H9 (cell line): Measurements from ENCODE around the gene OSBPL2. TPM values are rescaled to one million over a fixed set of nuclear protein-coding genes. Genes with fewer than 3 reads are reported as not detected.

Experiments
- DNase-seq: peaks from one replicate; pipeline ENCODE4 v3.0.0-alpha.2; 2017
- H2AFZ ChIP-seq: one replicate; pipeline ENCODE4 v1.6.1; 2013; ENCODE audit warnings: mild to moderate bottlenecking, low read length, control low read depth, moderate library complexity
- H2AK5ac ChIP-seq: 2 replicates; pipeline ENCODE4 v1.6.1; 2013; ENCODE audit warnings: low read length, control low read depth, mixed read lengths; ENCODE audit not compliant: insufficient read length
- H2BK120ac ChIP-seq: one replicate; pipeline ENCODE4 v1.6.1; 2013; ENCODE audit warnings: low read depth, mild to moderate bottlenecking, low read length, control low read depth, inconsistent platforms; ENCODE audit not compliant: poor library complexity, severe bottlenecking
- H2BK12ac ChIP-seq: 2 replicates; pipeline ENCODE4 v1.6.1; 2013; ENCODE audit warnings: low read length, control low read depth, mixed read lengths, low read depth; ENCODE audit not compliant: insufficient read length
- H2BK15ac ChIP-seq: 2 replicates; pipeline ENCODE4 v1.6.1; 2013; ENCODE audit warnings: low read depth, low read length, control low read depth
- H2BK20ac ChIP-seq: one replicate; pipeline ENCODE4 v1.6.1; 2013; ENCODE audit warnings: low read depth, mild to moderate bottlenecking, low read length, control low read depth, inconsistent platforms; ENCODE audit not compliant: poor library complexity, severe bottlenecking
- H2BK5ac ChIP-seq: 2 replicates; pipeline ENCODE4 v1.6.1; 2013; ENCODE audit warnings: low read length, control low read depth, mixed read lengths; ENCODE audit not compliant: insufficient read length
- H3K14ac ChIP-seq: 2 replicates; pipeline ENCODE4 v1.6.1; 2013; ENCODE audit warnings: low read length, control low read depth; ENCODE audit not compliant: insufficient read depth
- H3K18ac ChIP-seq: 2 replicates; pipeline ENCODE4 v1.6.1; 2013; ENCODE audit warnings: low read depth, mild to moderate bottlenecking, mixed read lengths, low read length, control low read depth; ENCODE audit not compliant: insufficient read length
- H3K23ac ChIP-seq: 2 replicates; pipeline ENCODE4 v1.6.1; 2013; ENCODE audit warnings: low read length, control low read depth, mixed read lengths, low read depth; ENCODE audit not compliant: insufficient read length
- H3K23me2 ChIP-seq: 2 replicates; pipeline ENCODE4 v1.6.1; 2013; ENCODE audit warnings: low read depth, mild to moderate bottlenecking, mixed read lengths, low read length, control low read depth; ENCODE audit not compliant: insufficient read length, poor library complexity, severe bottlenecking
- H3K27ac ChIP-seq: 2 replicates; pipeline ENCODE4 v1.5.1; 2013; ENCODE audit warnings: low read length, control low read depth, mixed read lengths, low read depth; ENCODE audit not compliant: insufficient read length
- H3K27me3 ChIP-seq: 2 replicates; pipeline ENCODE4 v1.6.1; 2013; ENCODE audit warnings: low read length, control low read depth, inconsistent platforms; ENCODE audit not compliant: insufficient read depth
- H3K4ac ChIP-seq: 2 replicates; pipeline ENCODE4 v1.6.1; 2013; ENCODE audit warnings: low read depth, mild to moderate bottlenecking, control low read depth, inconsistent platforms, low read length, moderate library complexity
- H3K4me1 ChIP-seq: 2 replicates; pipeline ENCODE4 v1.6.1; 2013; ENCODE audit warnings: low read length, control low read depth, inconsistent platforms; ENCODE audit not compliant: insufficient read depth
- H3K4me2 ChIP-seq: 2 replicates; pipeline ENCODE4 v1.6.1; 2013; ENCODE audit warnings: low read length, control low read depth, mixed read lengths; ENCODE audit not compliant: insufficient read length, insufficient read depth
- H3K56ac ChIP-seq: 2 replicates; pipeline ENCODE4 v1.6.1; 2013; ENCODE audit warnings: low read depth, mild to moderate bottlenecking, mixed read lengths, low read length, control low read depth; ENCODE audit not compliant: insufficient read length
- H3K79me1 ChIP-seq: 2 replicates; pipeline ENCODE4 v1.6.1; 2013; ENCODE audit warnings: low read depth, mild to moderate bottlenecking, moderate library complexity, low read length, control low read depth, inconsistent platforms; ENCODE audit not compliant: insufficient read depth, poor library complexity, severe bottlenecking
- H3K79me2 ChIP-seq: 2 replicates; pipeline ENCODE4 v1.6.1; 2013; ENCODE audit warnings: low read length, control low read depth, inconsistent platforms; ENCODE audit not compliant: insufficient read depth
- H3K9ac ChIP-seq: 2 replicates; pipeline ENCODE4 v1.6.1; 2013; ENCODE audit warnings: low read length, control low read depth, mixed read lengths; ENCODE audit not compliant: insufficient read length; ENCODE audit errors: extremely low read depth
- H3K9me3 ChIP-seq: one replicate; pipeline ENCODE4 v1.6.1; 2013; ENCODE audit warnings: low read depth, low read length, inconsistent platforms; ENCODE audit not compliant: control insufficient read depth
- H3T11ph ChIP-seq: one replicate; pipeline ENCODE4 v1.6.1; 2013; ENCODE audit warnings: mild to moderate bottlenecking, low read length, control low read depth, inconsistent platforms
- H4K20me1 ChIP-seq: one replicate; pipeline ENCODE4 v1.6.1; 2013; ENCODE audit not compliant: control insufficient read depth, insufficient read length, insufficient read depth
- H4K5ac ChIP-seq: 2 replicates; pipeline ENCODE4 v1.6.1; 2013; ENCODE audit warnings: low read depth, mild to moderate bottlenecking, mixed read lengths, low read length, control low read depth; ENCODE audit not compliant: insufficient read length
- H4K8ac ChIP-seq: replicated peaks from 2 replicates; pipeline ENCODE4 v1.6.1; 2013; ENCODE audit warnings: low read length, control low read depth, mixed read lengths, low read depth; ENCODE audit not compliant: insufficient read length
- H4K91ac ChIP-seq: 2 replicates; pipeline ENCODE4 v1.6.1; 2013; ENCODE audit warnings: low read depth, mild to moderate bottlenecking, moderate library complexity, mixed read lengths, low read length, control low read depth; ENCODE audit not compliant: insufficient read length
- H3K27ac Mint-ChIP-seq, 3 experiments: 2 replicates in 2 of 3; 3 replicates in 1 of 3; pipeline ENCODE4 v1.8.0; 2020 to 2021; ENCODE audit warnings: mixed read lengths in 3 of 3, mild to moderate bottlenecking in 1 of 3, moderate library complexity in 1 of 3
- H3K27me3 Mint-ChIP-seq: 2 replicates; pipeline ENCODE4 v1.8.0; 2021; ENCODE audit warnings: low read depth, mild to moderate bottlenecking, moderate library complexity, mixed read lengths
- H3K36me3 Mint-ChIP-seq, 3 experiments: 2 replicates in 2 of 3; 3 replicates in 1 of 3; pipeline ENCODE4 v1.8.0; 2020 to 2021; ENCODE audit warnings: low read depth in 3 of 3, mixed read lengths in 3 of 3; ENCODE audit not compliant: insufficient read depth in 1 of 3
- H3K4me1 Mint-ChIP-seq, 2 experiments: 2 replicates each; pipeline ENCODE4 v1.8.0; 2020; ENCODE audit warnings: mixed read lengths in 2 of 2
- H3K4me3 Mint-ChIP-seq, 2 experiments: 2 replicates in 1 of 2; 3 replicates in 1 of 2; pipeline ENCODE4 v1.8.0; 2020 to 2021; ENCODE audit warnings: mild to moderate bottlenecking in 2 of 2, mixed read lengths in 2 of 2, moderate library complexity in 1 of 2
- H3K9me3 Mint-ChIP-seq, 2 experiments: 2 replicates in 1 of 2; 3 replicates in 1 of 2; pipeline ENCODE4 v1.8.0; 2020; ENCODE audit warnings: mild to moderate bottlenecking in 2 of 2, mixed read lengths in 2 of 2, moderate library complexity in 1 of 2
- CTCF ChIP-seq: fragments of 200-600 bp; sonication (generic); conservative IDR thresholded peaks from 3 replicates; pipeline ENCODE4 v1.8.0; 2021; ENCODE audit warnings: antibody characterized with exemption, mild to moderate bottlenecking
- WGBS: extraction: QIAGEN DNeasy Blood & Tissue Kit; methylation state at CpG from one replicate; pipeline ENCODE4 v1.1.7; 2013; ENCODE audit warnings: missing lambda C conversion rate, low lambda C conversion rate, mixed read lengths; ENCODE audit not compliant: insufficient read length; ENCODE audit errors: extremely low coverage; 5-methylcytosine and 5-hydroxymethylcytosine counted together
- total RNA-seq: library from RNA; stranded (reverse); gene quantifications from 2 replicates; pipeline ENCODE4 v1.2.1, GENCODE V29; 2021

Gene OSBPL2
- total RNA-seq, 1 experiment from 2014 or later = 47.3 TPM

- H3K36me3 Mint-ChIP-seq = peaks cover 6 to 57% (median 50%) of the 10 kb centered on the region in 3 experiments; a peak in 6 of 7 replicates
- H3K9me3 Mint-ChIP-seq = no peaks in the 10 kb centered on the region
- peaks cover 3% of the 10 kb centered on the region for H4K20me1 ChIP-seq
- no peak overlapping the region for H3K27ac Mint-ChIP-seq
- no peak overlapping the region for H3T11ph ChIP-seq
- no peak overlapping the region for H3K14ac ChIP-seq
- H3K27me3 Mint-ChIP-seq = no peaks in the 10 kb centered on the region
- H2BK20ac ChIP-seq = no peak overlapping the region
- no peaks in the 10 kb centered on the region for H3K4me1 Mint-ChIP-seq
- no peaks in the 10 kb centered on the region for H3K79me2 ChIP-seq
- no peak overlapping the region for H4K5ac ChIP-seq
- DNase-seq = no peak
- no peaks in the 10 kb centered on the region for H3K23me2 ChIP-seq
- no peak overlapping the region for H3K23ac ChIP-seq
- no peak overlapping the region for H3K4ac ChIP-seq
- no peak overlapping the region for H2BK5ac ChIP-seq
- no CpG with 5 or more reads among the region's 37 CpGs for WGBS
- H2BK15ac ChIP-seq = no peak overlapping the region
- no peak overlapping the region for H3K9ac ChIP-seq
- H3K4me3 Mint-ChIP-seq = no peak overlapping the region
- no peak overlapping the region for H3K27ac ChIP-seq
- H3K79me1 ChIP-seq = no peaks in the 10 kb centered on the region
- H3K9me3 ChIP-seq = no peaks in the 10 kb centered on the region
- H2AK5ac ChIP-seq = no peak overlapping the region
- no peak overlapping the region for H2AFZ ChIP-seq
- no peak overlapping the region for H2BK120ac ChIP-seq
- H3K4me1 ChIP-seq = no peaks in the 10 kb centered on the region
- TF ChIP-seq CTCF = no peak
- H4K8ac ChIP-seq = no peak overlapping the region
- H3K27me3 ChIP-seq = no peaks in the 10 kb centered on the region
- no peak overlapping the region for H4K91ac ChIP-seq
- H3K4me2 ChIP-seq = no peak overlapping the region
- no peak overlapping the region for H3K18ac ChIP-seq
- H3K56ac ChIP-seq = no peak overlapping the region
- H2BK12ac ChIP-seq = no peak overlapping the region
These were observed 95.7 kb downstream of the OSBPL2 start for GRCh38 chr20:62333820-62334595.
